ENCODE results near the gene CHERP. TPM values are rescaled to one million over a fixed set of nuclear protein-coding genes. Genes with fewer than 3 reads are reported as not detected.

Gene CHERP
- total RNA-seq, 2 experiments from 2014 or later, result 15.6 to 87.2 TPM

DNA sequence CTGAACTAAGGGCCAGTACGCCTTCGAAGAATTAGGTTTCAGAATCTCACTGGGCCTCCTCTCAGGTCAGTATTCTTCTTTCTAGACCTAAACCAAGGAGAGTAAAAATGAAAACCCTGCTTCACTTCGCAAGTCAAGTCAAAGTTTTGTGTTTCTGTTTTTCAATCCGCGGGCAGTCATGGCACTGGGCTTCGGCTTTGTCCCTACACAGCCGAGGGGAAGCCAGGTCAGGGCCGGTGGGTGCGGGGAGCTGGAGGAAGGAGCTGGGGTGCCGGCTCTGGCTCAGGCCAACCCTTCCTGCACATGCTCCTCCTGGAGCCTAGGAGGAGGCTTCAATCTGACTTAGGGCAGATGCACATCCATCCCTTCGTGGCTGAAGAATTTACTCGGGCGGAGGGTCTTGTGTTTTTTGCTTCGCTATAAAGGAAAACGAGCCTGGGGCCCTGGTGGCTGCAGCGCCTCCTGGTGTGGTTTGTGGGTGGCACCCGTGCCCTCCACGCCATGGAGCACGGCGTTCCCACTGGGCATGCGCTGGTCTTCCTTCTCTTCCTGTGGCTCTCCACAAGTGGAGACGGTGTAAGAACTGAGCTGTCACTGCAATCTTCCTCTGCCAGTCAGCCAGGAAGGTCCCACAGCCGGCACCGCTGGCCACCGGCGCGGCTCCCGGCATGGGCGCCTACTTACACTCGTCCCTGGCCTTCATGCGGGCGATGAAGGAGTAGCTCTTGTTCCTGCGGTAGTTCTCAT is 23.6 kb downstream of the CHERP start:
- H3K9me2 ChIP-seq (ENCODE audit: insufficient read depth, low read length), result no peaks in the 10 kb centered on the region
- POLR2A ChIA-PET, result no interaction called here

DNA sequence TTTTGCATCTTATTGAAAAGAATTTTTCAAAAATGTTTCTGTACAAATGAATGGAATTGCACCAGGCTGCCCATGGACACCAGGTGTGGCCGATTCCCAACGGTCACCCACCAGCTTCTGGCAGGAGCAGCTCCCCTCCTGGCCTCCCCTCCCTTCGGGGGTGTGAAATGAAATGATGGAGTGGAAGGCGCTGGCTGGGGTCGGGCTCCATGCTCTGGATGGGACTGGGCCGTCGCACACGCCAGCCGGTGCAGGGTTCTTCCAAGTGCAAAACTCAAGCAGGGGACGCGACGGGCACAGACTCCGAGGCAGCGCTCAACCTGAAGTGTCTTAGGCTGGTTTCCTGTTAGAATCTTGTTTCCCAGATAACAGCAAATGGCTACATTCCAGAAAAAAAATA is 24.2 kb downstream of the CHERP start:
- Histone ChIP-seq H3K36me3 (ENCODE audit: insufficient read depth, low read length) (peaks cover 85% of the 10 kb centered on the region), H3K9me3 (ENCODE audit: low read length) (no peaks in the 10 kb centered on the region), H3K9me2 (ENCODE audit: insufficient read depth, low read length) (no peaks in the 10 kb centered on the region), H3K4me2 (ENCODE audit: low read length) (no peak overlapping the region), H4K20me1 (ENCODE audit: insufficient read depth, low read length) (no peaks in the 10 kb centered on the region), H2AFZ (ENCODE audit: low read length) (no peak overlapping the region), H3K4me3 (ENCODE audit: low read depth, low read length, poor library complexity, severe bottlenecking) (no peak overlapping the region), H3K79me2 (ENCODE audit: insufficient read depth, low read depth, low read length) (no peaks in the 10 kb centered on the region), H3K4me1 (ENCODE audit: insufficient read depth, low read length, poor library complexity, severe bottlenecking) (no peaks in the 10 kb centered on the region), H3K27ac (ENCODE audit: low read depth, low read length, poor library complexity, severe bottlenecking) (no peak overlapping the region)
- ChIA-PET POLR2A (no interaction called here), CTCF (ENCODE audit: unreplicated experiment) (no interaction called here)
- intact Hi-C loops (cut with micrococcal nuclease; ENCODE audit: unreplicated experiment), result no loop called here
- TSS peak; percentile 96 for BruUV-seq (replicated peaks)
- TF ChIP-seq, protein P1, sequence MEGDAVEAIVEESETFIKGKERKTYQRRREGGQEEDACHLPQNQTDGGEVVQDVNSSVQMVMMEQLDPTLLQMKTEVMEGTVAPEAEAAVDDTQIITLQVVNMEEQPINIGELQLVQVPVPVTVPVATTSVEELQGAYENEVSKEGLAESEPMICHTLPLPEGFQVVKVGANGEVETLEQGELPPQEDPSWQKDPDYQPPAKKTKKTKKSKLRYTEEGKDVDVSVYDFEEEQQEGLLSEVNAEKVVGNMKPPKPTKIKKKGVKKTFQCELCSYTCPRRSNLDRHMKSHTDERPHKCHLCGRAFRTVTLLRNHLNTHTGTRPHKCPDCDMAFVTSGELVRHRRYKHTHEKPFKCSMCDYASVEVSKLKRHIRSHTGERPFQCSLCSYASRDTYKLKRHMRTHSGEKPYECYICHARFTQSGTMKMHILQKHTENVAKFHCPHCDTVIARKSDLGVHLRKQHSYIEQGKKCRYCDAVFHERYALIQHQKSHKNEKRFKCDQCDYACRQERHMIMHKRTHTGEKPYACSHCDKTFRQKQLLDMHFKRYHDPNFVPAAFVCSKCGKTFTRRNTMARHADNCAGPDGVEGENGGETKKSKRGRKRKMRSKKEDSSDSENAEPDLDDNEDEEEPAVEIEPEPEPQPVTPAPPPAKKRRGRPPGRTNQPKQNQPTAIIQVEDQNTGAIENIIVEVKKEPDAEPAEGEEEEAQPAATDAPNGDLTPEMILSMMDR (conservative IDR thresholded peaks at IDR 0.05; ENCODE audit: low read length), result no peak
- no peak for TF ChIP-seq EZH2phosphoT487 (IDR thresholded peaks at IDR 0.05; ENCODE audit: borderline replicate concordance, low read depth, low read length)
- DNase-seq (ENCODE audit: low spot score), result no peak

More for the DNA sequence above, 23.6 kb downstream of the CHERP start:
- TF ChIP-seq, protein P1 (conservative IDR thresholded peaks at IDR 0.05; ENCODE audit: low read length), result 0 out of 2 replicates have a peak, but pooled peaks have one; percentile 22
- TF ChIP-seq EZH2phosphoT487 (IDR thresholded peaks at IDR 0.05; ENCODE audit: borderline replicate concordance, low read depth, low read length), result no peak
- H3K79me2 ChIP-seq (ENCODE audit: insufficient read depth, low read depth, low read length), result no peaks in the 10 kb centered on the region
- no peak overlapping the region for H3K4me2 ChIP-seq (ENCODE audit: low read length)
- CTCF ChIA-PET (ENCODE audit: unreplicated experiment), result no interaction called here
- H3K9me3 ChIP-seq (ENCODE audit: low read length), result no peaks in the 10 kb centered on the region
- intact Hi-C loops (cut with micrococcal nuclease; ENCODE audit: unreplicated experiment), result no loop called here
- no peak overlapping the region for H2AFZ ChIP-seq (ENCODE audit: low read length)
- no peak for DNase-seq (ENCODE audit: low spot score)
- no peaks in the 10 kb centered on the region for H3K4me1 ChIP-seq (ENCODE audit: insufficient read depth, low read length, poor library complexity, severe bottlenecking)
- no TSS peak for BruUV-seq (replicated peaks)
- H3K4me3 ChIP-seq (ENCODE audit: low read depth, low read length, poor library complexity, severe bottlenecking), result no peak overlapping the region
- no peak overlapping the region for H3K27ac ChIP-seq (ENCODE audit: low read depth, low read length, poor library complexity, severe bottlenecking)
- peaks cover 91% of the 10 kb centered on the region for H3K36me3 ChIP-seq (ENCODE audit: insufficient read depth, low read length)
- no peaks in the 10 kb centered on the region for H4K20me1 ChIP-seq (ENCODE audit: insufficient read depth, low read length)

DNA sequence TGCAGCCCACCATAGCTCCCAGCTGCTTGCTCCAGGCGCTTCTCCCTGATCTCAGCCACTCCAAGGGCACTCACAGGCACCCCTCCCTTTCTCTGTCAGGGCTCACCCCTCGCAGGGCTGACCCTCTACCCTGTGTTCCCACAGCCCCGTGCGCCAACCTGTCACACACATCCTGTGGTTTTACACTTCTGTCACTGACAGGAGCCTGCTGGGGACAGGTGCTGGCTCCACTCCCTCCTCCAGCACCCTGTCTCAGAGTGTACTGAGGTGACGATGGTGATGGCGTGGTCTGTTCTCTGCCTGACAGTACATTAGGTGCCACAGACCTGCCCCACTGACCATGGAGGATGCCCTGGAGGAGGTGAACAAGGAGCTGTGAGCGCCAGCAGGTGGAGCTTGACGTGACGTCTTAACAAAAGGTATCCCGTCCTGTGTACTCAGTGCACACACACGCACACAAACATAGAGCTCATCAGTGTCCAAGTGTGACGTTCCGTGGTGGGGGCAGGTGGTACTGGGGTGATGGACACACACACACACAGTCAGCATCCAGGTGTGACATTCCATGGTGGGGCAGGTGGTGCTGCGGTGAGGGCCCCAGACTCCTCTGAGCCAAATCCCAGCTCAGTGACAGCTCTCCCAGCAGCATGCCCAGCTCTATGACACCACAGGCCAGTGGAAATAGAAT is 25.2 kb downstream of the CHERP start:
- Histone ChIP-seq H3K79me2 (ENCODE audit: insufficient read depth, low read depth, low read length) (no peaks in the 10 kb centered on the region), H3K4me2 (ENCODE audit: low read length) (no peak overlapping the region), H3K27ac (ENCODE audit: low read depth, low read length, poor library complexity, severe bottlenecking) (no peak overlapping the region), H4K20me1 (ENCODE audit: insufficient read depth, low read length) (no peaks in the 10 kb centered on the region), H3K4me3 (ENCODE audit: low read depth, low read length, poor library complexity, severe bottlenecking) (no peak overlapping the region), H3K36me3 (ENCODE audit: insufficient read depth, low read length) (peaks cover 80% of the 10 kb centered on the region), H3K9me2 (ENCODE audit: insufficient read depth, low read length) (no peaks in the 10 kb centered on the region), H3K4me1 (ENCODE audit: insufficient read depth, low read length, poor library complexity, severe bottlenecking) (no peaks in the 10 kb centered on the region), H3K9me3 (ENCODE audit: low read length) (no peaks in the 10 kb centered on the region), H2AFZ (ENCODE audit: low read length) (no peak overlapping the region)
- ChIA-PET CTCF (ENCODE audit: unreplicated experiment) (no interaction called here), POLR2A (interaction anchor here (0.6 to 1.8 kb wide), 3 partner anchors 26 to 210 kb away, joined by 3 read pairs; no protein-coding TSS in a partner anchor)
- intact Hi-C loops (cut with micrococcal nuclease; ENCODE audit: unreplicated experiment), result no loop called here
- TF ChIP-seq, protein P1 (conservative IDR thresholded peaks at IDR 0.05; ENCODE audit: low read length), result no peak
- TF ChIP-seq EZH2phosphoT487 (IDR thresholded peaks at IDR 0.05; ENCODE audit: borderline replicate concordance, low read depth, low read length), result no peak
- no TSS peak for BruUV-seq (replicated peaks)
- peak; percentile 23 for DNase-seq (ENCODE audit: low spot score)
